HG03378 (cell line): ENCODE data around the gene PRC1.
"Not testable (repeated sequence)": the region's sequence is repeated elsewhere in the genome, so short reads cannot be mapped to it uniquely, and the experiment has no call there.

Experiments used
- ATAC-seq: cut with Tn5 transposase; IDR thresholded peaks from one replicate; pipeline ENCODE4 v1.9.1; 2021; ENCODE audit warnings: mild to moderate bottlenecking, moderate library complexity; ENCODE audit not compliant: unreplicated experiment

The PRC1 gene, protein sequence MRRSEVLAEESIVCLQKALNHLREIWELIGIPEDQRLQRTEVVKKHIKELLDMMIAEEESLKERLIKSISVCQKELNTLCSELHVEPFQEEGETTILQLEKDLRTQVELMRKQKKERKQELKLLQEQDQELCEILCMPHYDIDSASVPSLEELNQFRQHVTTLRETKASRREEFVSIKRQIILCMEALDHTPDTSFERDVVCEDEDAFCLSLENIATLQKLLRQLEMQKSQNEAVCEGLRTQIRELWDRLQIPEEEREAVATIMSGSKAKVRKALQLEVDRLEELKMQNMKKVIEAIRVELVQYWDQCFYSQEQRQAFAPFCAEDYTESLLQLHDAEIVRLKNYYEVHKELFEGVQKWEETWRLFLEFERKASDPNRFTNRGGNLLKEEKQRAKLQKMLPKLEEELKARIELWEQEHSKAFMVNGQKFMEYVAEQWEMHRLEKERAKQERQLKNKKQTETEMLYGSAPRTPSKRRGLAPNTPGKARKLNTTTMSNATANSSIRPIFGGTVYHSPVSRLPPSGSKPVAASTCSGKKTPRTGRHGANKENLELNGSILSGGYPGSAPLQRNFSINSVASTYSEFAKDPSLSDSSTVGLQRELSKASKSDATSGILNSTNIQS

GRCh38 chr15:90994417-90995311 lies at the start of gene PRC1:
TSS of gene PRC1 (minus strand) at chr15:90994535. CDS start at chr15:90994417, 118 bp downstream.
- peak; percentile 84 for ATAC-seq

GRCh38 chr15:91043202-91043874 lies 49.0 kb upstream of the PRC1 start:
- no peak for ATAC-seq

GRCh38 chr15:91040856-91041255 lies 46.5 kb upstream of the PRC1 start:
- no peak for ATAC-seq

DNA sequence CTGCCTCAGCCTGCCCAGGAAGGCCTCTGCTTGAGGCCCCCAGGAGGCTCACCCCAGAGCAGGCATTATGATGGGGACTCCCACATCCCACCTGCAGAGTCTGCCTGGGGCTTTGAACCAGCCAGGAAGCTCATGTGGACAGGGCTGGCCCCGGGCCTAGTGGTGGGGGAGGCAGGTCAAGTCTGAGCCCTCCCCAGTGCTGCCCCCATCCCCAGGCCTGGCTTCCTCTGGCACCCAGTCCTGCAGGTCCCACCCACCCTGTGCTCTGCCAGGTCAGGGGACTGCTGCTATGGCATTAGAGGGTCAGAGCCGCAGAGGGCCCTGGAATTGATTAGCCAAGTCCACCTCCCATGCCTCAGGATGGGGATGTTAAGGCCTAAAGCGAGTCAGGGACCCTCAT lies 45.7 kb upstream of the PRC1 start:
- ATAC-seq = no peak

- ATAC-seq = peak; percentile 50
Measured at GRCh38 chr15:91032919-91033803, 38.8 kb upstream of the PRC1 start.

DNA sequence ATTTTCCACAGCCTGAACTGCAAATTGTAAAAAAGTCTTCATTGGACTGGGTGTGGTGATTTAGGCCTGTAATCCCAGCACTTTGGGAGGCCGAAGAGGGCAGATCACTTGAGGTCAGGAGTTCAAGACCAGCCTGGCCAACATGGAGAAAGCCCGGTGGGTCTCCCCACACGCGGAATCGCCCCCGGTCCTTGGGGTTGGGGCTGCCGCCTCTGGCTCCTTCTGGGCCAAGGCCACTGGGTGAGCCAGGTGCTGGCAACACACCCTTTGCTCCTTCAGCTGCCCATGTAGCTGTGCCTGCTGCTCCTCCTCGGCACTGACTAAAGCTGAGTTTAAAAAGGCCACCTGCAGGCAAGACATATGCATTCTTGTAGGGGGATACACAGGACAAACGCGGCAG lies 37.5 kb upstream of the PRC1 start:
- no peak for ATAC-seq

GRCh38 chr15:91027677-91028076 lies 33.3 kb upstream of the PRC1 start:
- ATAC-seq = no peak

DNA sequence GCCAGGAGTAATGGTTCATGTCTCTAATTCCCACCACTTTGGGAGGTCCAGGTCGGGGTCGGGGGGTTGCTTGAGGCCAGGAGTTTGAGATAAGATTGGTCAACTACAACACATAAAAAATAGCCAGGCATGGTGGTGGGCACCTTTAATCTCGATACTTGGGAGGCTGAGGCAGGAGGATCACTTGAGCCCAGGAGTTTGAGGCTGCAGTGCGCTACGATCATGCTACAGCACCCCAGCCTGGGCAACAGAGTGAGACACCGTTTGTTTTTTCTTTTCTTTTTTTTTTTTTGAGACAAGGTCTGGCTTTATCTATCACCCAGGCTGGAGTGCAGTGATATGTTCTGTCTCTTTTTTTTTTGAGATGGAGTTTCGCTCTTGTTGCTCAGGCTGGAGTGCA lies 29.4 kb upstream of the PRC1 start:
- no peak for ATAC-seq

DNA sequence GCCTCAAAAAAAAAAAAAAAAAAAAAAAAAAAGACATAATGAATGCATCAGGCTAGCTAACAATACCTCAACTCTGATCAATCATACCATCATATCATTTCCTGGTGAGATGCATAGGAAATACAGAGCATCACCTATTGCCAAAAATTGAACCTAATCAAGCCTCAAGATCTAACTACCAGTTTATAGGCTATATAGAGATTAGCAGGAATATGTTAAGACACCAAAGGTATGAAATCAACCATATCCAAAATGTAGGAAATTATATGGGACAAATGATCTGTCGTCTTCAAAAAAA lies 28.4 kb upstream of the PRC1 start:
- peak; percentile 21 for ATAC-seq

DNA sequence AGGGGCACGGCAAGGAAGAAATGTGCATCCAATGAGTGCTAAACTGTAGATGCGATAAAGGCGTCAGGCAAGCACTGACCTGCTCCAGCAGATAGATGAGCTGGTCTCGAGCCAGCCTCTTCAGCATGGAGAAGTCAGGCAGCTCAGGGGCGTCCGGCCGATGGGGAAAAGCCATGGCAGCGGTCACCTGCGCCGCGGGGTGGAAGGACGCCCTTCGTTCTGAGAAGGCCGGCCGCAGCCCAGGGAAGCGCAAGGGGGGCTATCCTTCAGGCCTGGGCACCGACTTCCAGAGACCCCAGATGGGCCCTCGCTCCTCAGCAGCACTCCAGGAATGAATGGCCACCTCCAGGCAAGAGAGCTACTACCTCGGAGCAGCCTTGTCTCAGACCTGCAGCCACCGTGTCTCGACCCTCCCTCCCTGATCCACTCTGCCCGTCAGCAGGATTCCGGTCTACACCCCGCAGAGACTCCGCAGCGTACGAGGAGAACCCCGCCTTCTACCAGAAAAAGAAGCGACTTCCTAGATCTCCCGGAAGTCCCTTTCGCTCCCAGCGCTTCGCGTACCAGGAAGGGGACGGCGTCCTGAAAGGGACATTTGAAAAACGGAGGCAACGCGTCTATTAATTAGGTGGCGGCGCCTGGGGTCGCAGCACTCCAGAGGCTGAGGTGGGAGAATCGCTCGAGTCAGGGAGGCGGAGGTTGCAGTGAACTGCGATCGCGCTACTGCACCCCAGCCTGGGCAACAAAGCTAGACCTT lies 27.9 kb upstream of the PRC1 start, which contains the start of gene VPS33B:
Gene VPS33B, minus strand, starts transcription at position 520 of the 757 bp plus-strand sequence. Its CDS starts 345 bp downstream, at position 175.
- peak; percentile 55 for ATAC-seq

DNA sequence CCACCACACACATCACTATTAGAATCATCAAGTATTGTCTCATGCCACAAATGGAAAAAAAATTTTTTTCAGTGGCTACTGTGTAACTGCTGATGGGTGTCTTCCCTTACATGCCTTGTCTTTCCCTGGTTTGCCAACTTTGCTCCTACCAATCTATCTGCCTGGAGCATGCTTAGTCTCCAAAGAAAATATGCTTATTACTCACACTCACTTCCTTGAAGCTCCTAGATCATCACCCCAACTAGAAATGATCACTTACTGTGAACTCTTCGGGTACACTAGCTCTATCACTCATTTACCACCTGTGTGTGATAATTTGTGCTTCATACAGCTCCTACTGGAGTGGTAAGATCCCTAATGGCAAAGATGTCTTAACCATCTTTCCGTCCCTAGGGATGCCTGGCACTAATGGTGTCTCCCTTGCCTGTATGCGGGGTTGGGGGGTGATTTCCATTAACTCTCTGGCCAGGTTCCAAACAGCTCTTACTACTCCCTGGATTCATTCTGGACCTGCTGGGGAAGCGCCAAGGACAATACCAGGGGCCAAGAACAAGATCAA lies 27.3 kb upstream of the PRC1 start:
- peak; percentile 8 for ATAC-seq

DNA sequence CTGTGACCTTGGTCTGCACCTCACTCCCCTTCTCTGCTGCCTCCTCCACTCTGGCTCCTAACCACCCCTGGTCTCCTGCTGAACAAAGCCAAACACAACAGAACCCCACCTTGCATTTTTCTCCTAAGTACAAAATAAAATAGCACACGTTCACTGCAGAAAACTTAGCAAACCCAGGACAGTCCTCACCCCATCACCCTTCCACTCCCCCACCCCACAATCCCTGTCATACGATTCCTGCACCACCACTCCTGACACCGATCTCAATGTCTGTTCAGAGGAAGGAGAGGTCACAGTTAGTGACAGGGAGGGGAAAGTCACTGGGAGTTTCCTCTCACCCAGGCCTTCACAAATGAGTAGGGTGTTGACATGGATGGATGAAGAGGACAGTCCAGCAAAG lies 23.8 kb upstream of the PRC1 start:
- ATAC-seq = no peak

DNA sequence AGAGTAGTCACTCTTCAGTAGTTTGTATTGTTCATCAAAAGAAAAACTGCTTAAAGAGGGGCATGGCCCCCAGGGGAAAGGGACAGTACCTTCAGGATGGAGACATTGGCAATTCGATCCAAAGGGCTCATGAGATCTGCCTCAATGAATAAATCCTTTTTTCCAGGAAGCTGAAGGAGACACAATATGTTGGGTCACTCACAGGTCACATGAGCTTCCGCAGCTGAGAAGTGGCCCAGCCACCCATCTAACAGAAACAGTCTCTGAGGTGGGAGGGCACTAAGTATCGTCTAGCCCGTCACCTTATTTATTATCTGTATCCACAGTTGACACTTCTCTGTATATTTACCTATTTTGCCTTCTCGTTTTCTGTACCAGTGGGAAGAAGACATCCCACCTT lies 23.4 kb upstream of the PRC1 start:
- ATAC-seq = no peak

- not testable (repeated sequence) for ATAC-seq
Measured at GRCh38 chr15:91013701-91014100, 19.4 kb upstream of the PRC1 start.

DNA sequence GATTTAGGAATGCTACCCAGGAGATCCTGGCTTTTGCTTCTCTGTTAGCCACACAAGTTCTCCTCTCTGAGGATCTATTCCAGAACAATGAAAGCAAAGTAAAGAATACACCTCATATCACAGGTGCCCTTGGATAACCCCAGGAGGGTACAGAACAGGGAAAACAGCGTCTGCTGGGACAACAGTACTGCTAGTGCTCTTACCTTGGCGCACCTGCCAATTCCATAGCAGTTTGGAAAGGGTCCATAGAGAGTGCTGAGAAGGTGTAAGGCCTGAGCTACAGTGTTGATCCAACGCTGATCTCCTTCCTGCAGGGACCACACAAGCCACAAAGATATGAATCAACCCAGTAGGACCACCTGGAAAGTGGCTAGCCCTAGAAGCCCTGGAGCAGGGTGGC lies 12.9 kb upstream of the PRC1 start:
- ATAC-seq = no peak

DNA sequence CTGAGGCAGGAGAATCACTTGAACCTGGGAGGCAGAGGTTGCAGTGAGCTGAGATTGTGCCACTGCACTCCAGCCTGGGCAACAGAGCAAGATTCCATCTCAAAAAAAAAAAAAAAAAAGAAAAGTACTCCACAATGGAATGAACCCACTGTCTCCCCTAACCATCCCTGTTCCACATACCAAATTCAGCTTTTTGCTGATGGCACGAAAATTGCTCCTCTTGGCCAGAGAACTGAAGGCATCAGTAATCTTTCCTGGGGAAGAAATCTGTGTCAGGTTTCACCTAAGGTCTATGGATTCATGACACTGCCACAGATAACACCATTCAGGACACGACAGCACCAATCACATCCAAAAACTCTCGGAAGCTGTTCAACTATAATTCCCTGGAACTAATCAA lies 6.9 kb upstream of the PRC1 start:
- ATAC-seq = no peak

- no peak for ATAC-seq
Measured at GRCh38 chr15:90998737-90999136, 4.4 kb upstream of the PRC1 start.

GRCh38 chr15:90994059-90994416 lies 297 bp downstream of the PRC1 start:
- ATAC-seq = no peak
